Daoy (cell line): Measurements from ENCODE around the gene ADGRG2. TPM values are rescaled to one million over a fixed set of nuclear protein-coding genes. Genes with fewer than 3 reads are reported as not detected.

Experiments used
- DNase-seq: peaks from one replicate; pipeline ENCODE4 v3.0.0-alpha.2; 2015; ENCODE audit warnings: low read depth
- total RNA-seq: library from RNA; depleted of rRNA; stranded (reverse); fragments of >200 nt; shearing (Covaris generic); gene quantifications from 2 replicates; pipeline ENCODE4 v1.2.3, GENCODE V29; 2014; rRNA removed

Gene ADGRG2
- 0.29 and 0.63 TPM in 2 replicates for total RNA-seq

- peak; percentile 39 for DNase-seq
Measured at GRCh38 chrX:19121898-19122640, at the start of gene ADGRG2. TSS of gene ADGRG2 (minus strand) at chrX:19122468. CDS start at chrX:19068834, 53,634 bp downstream.

- no peak for DNase-seq
Measured at GRCh38 chrX:19168609-19169008, 46.3 kb upstream of the ADGRG2 start.

GRCh38 chrX:19162851-19163250 lies 40.6 kb upstream of the ADGRG2 start:
- no peak for DNase-seq

- DNase-seq, result peak; percentile 6
Measured at GRCh38 chrX:19156186-19156585, 33.9 kb upstream of the ADGRG2 start.

GRCh38 chrX:19152762-19153161 lies 30.5 kb upstream of the ADGRG2 start:
- DNase-seq, result peak; percentile 19

- no peak for DNase-seq
Measured at GRCh38 chrX:19137067-19137466, 14.8 kb upstream of the ADGRG2 start.

GRCh38 chrX:19133784-19134183 lies 11.5 kb upstream of the ADGRG2 start:
- no peak for DNase-seq

GRCh38 chrX:19133231-19133630 lies 11.0 kb upstream of the ADGRG2 start:
- DNase-seq, result no peak

GRCh38 chrX:19130628-19131027 lies 8.4 kb upstream of the ADGRG2 start:
- no peak for DNase-seq

- DNase-seq, result no peak
Measured at GRCh38 chrX:19129694-19130093, 7.4 kb upstream of the ADGRG2 start.

GRCh38 chrX:19127649-19128168 lies 5.4 kb upstream of the ADGRG2 start:
- peak; percentile 29 for DNase-seq

- DNase-seq, result no peak
Measured at GRCh38 chrX:19122641-19123009, 357 bp upstream of the ADGRG2 start.

GRCh38 chrX:19121466-19121865 lies 802 bp downstream of the ADGRG2 start:
- DNase-seq, result no peak

- DNase-seq, result no peak
Measured at GRCh38 chrX:19110642-19111041, 11.6 kb downstream of the ADGRG2 start.

GRCh38 chrX:19107035-19107434 lies 15.2 kb downstream of the ADGRG2 start:
- DNase-seq, result no peak

- no peak for DNase-seq
Measured at GRCh38 chrX:19100586-19100985, 21.7 kb downstream of the ADGRG2 start.

- no peak for DNase-seq
Measured at GRCh38 chrX:19097553-19098283, 24.6 kb downstream of the ADGRG2 start.

- DNase-seq, result no peak
Measured at GRCh38 chrX:19096586-19096985, 25.7 kb downstream of the ADGRG2 start.

- DNase-seq, result no peak
Measured at GRCh38 chrX:19094654-19095053, 27.6 kb downstream of the ADGRG2 start.

- no peak for DNase-seq
Measured at GRCh38 chrX:19091596-19091995, 30.7 kb downstream of the ADGRG2 start.

- no peak for DNase-seq
Measured at GRCh38 chrX:19089555-19090040, 32.7 kb downstream of the ADGRG2 start.

GRCh38 chrX:19086102-19086772 lies 36.0 kb downstream of the ADGRG2 start:
- DNase-seq, result no peak
